ENCODE data around the gene ZNF423. TPM values are rescaled to one million over a fixed set of nuclear protein-coding genes. Genes with fewer than 3 reads are reported as not detected.

Gene ZNF423
- total and polyA plus RNA-seq, 9 of the 15 experiments (the other 6 are each of a cell fraction or from before 2014, with no cell fraction given) = not detected

DNA sequence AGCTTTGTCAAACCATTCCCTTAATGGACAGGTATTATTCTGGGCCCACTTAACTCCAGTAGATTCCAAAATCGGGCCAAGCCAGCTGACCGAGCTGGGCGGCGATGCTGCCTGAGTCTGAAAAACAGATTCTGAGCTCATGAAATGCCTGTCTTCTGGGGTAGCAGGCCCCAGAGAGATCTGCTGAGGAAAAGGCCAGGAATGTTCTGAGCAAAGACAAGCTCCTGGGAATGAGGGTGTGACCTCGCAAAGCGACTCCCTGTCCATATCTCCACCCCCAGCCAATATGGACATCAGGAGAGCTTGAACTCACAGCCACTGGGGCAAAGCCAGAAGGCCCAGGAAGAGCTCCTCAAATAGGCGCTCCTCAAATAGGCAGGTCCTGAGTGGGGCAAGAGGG, 23.7 kb downstream of the ZNF423 start:
- H3K79me2 ChIP-seq (ENCODE audit: control insufficient read depth, insufficient read depth, low read length) = no peaks in the 10 kb centered on the region
- no peaks in the 10 kb centered on the region for H3K36me3 ChIP-seq (ENCODE audit: control insufficient read depth, insufficient read depth, low read length)
- intact Hi-C loops (cut with micrococcal nuclease) (no loop called here), in situ Hi-C loops (cut with MboI) (no loop called here)
- H3K9me3 ChIP-seq (replicated peaks; ENCODE audit: control insufficient read depth, insufficient read depth, low read depth, low read length) = no peaks in the 10 kb centered on the region
- H4K20me1 ChIP-seq (replicated peaks; ENCODE audit: control insufficient read depth, insufficient read depth, low read length) = peaks cover 11% of the 10 kb centered on the region
- no peak overlapping the region for H3K27ac ChIP-seq (ENCODE audit: extremely low read depth, low read depth, low read length)
- ChIA-PET CTCF (ENCODE audit: low intra/inter-chr PET ratio) (no interaction called here), POLR2A (interaction anchor here (0.6 to 0.7 kb wide), 2 partner anchors 99 to 211 kb away, joined by 3 read pairs; no protein-coding TSS in a partner anchor)
- no peaks in the 10 kb centered on the region; a peak in 1 of 5 replicates for H3K4me1 ChIP-seq (replicated peaks in 1 of 2; ENCODE audit: control insufficient read depth in 2 of 2, insufficient read depth in 2 of 2, low read length in 2 of 2)
- FAIRE-seq (no peak), ATAC-seq (no peak), DNase-seq (ENCODE audit: extremely low read depth in 1 of 4, low spot score in 3 of 4) (no peak)
- H3K9me1 ChIP-seq (ENCODE audit: control insufficient read depth, insufficient read depth, low read length) = no peaks in the 10 kb centered on the region
- H3K4me3 ChIP-seq = no peak overlapping the region
- TF ChIP-seq RFX1 (IDR thresholded peaks at IDR 0.05) = no peak
- TF ChIP-seq, protein P1, sequence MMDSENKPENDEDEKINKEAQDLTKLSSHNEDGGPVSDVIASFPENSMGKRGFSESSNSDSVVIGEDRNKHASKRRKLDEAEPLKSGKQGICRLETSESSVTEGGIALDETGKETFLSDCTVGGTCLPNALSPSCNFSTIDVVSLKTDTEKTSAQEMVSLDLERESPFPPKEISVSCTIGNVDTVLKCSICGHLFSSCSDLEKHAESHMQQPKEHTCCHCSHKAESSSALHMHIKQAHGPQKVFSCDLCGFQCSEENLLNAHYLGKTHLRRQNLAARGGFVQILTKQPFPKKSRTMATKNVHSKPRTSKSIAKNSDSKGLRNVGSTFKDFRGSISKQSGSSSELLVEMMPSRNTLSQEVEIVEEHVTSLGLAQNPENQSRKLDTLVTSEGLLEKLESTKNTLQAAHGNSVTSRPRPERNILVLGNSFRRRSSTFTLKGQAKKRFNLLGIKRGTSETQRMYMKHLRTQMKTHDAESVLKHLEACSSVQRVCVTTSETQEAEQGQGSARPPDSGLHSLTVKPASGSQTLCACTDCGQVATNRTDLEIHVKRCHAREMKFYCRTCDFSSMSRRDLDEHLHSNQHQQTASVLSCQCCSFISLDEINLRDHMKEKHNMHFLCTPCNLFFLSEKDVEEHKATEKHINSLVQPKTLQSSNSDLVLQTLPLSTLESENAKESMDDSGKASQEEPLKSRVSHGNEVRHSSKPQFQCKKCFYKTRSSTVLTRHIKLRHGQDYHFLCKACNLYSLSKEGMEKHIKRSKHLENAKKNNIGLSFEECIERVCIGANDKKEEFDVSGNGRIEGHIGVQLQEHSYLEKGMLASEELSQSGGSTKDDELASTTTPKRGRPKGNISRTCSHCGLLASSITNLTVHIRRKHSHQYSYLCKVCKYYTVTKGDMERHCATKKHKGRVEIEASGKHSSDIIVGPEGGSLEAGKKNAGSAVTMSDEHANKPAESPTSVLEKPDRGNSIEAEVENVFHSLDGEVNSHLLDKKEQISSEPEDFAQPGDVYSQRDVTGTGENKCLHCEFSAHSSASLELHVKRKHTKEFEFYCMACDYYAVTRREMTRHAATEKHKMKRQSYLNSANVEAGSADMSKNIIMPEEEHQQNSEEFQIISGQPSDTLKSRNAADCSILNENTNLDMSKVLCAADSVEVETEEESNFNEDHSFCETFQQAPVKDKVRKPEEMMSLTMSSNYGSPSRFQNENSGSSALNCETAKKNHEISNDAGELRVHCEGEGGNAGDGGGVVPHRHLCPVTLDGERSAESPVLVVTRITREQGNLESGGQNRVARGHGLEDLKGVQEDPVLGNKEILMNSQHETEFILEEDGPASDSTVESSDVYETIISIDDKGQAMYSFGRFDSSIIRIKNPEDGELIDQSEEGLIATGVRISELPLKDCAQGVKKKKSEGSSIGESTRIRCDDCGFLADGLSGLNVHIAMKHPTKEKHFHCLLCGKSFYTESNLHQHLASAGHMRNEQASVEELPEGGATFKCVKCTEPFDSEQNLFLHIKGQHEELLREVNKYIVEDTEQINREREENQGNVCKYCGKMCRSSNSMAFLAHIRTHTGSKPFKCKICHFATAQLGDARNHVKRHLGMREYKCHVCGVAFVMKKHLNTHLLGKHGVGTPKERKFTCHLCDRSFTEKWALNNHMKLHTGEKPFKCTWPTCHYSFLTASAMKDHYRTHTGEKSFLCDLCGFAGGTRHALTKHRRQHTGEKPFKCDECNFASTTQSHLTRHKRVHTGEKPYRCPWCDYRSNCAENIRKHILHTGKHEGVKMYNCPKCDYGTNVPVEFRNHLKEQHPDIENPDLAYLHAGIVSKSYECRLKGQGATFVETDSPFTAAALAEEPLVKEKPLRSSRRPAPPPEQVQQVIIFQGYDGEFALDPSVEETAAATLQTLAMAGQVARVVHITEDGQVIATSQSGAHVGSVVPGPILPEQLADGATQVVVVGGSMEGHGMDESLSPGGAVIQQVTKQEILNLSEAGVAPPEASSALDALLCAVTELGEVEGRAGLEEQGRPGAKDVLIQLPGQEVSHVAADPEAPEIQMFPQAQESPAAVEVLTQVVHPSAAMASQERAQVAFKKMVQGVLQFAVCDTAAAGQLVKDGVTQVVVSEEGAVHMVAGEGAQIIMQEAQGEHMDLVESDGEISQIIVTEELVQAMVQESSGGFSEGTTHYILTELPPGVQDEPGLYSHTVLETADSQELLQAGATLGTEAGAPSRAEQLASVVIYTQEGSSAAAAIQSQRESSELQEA (IDR thresholded peaks at IDR 0.05; ENCODE audit: low read depth) = no peak
- no peak for TF ChIP-seq GABPB2 (CRISPR knock-in tag; conservative IDR thresholded peaks at IDR 0.05)
- 0% methylated on average over 7 of the region's 7 CpGs for WGBS (ENCODE audit: insufficient coverage, low coverage, missing lambda C conversion rate)
- no peak overlapping the region for H2AFZ ChIP-seq (ENCODE audit: low read depth, low read length)
- no peak overlapping the region for H3K4me2 ChIP-seq (ENCODE audit: insufficient read depth, low read length)
- no TSS peak for BruUV-seq (replicated peaks)
- H3K9ac ChIP-seq (ENCODE audit: insufficient read depth in 1 of 2, low read depth in 2 of 2, low read length in 2 of 2) = no peak overlapping the region
- H3K27me3 ChIP-seq (ENCODE audit: control insufficient read depth in 2 of 2, insufficient read depth in 2 of 2, low read length in 2 of 2) = peaks cover 25 to 65% of the 10 kb centered on the region in 2 experiments
